Left hindlimb (tissue), 1 donor: ENCODE measurements around the gene ANKH.

Source experiments
- DNase-seq: peaks from one replicate; pipeline ENCODE4 v3.0.0-alpha.2; 2018

Gene ANKH

GRCh38 chr5:14659821-14660607 lies 211.6 kb downstream of the ANKH start:
- DNase-seq, result no peak

GRCh38 chr5:14656898-14657297 lies 214.7 kb downstream of the ANKH start:
- no peak for DNase-seq

DNA sequence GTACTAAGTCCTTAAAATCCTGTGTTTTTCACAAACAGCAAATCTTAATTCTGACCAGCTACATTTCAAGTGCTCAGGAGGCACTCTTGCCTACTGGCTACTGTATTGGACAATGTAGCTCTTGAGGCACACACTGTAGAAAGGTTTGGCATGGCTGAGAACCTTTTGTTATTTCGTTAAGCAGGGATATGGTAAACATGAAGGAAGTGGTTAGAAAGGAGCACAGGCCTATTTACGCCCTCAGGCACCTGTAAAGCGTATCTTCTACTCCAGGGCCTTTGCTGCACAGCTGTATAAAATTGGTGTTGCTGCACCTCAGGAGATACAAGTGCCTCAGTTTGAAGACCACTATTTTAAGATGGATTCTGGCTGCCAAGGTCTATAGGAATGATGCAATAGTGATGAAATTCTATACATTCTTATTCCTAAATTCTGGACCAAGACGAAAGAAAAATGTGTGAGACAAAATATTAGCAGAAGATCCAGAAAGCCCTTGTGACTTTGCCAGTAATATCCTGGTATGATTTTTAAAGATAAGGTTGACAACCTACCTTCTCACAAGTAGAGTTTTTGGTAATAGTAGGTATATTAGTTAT lies 216.3 kb downstream of the ANKH start:
- DNase-seq, result no peak
